IMR-90 (cell line): ENCODE results near the gene TMBIM1. TPM values are rescaled to one million over a fixed set of nuclear protein-coding genes. Genes with fewer than 3 reads are reported as not detected.

ENCODE experiments used
- ATAC-seq: fragments of 200-7000 bp; cut with Tn5 transposase; 2 replicates; pipeline ENCODE4 v1.9.1; 2020; ENCODE audit warnings: low read depth, mild to moderate bottlenecking, moderate library complexity
- BruUV-seq: library from RNA; stranded (reverse); fragments of 400-500 nt; replicated peaks from 2 replicates; lab custom pipeline; 2021; lab: Mats Ljungman, UMichigan
- CTCF ChIA-PET: fragments of 300-600 bp; formaldehyde crosslinking; extraction: SDS; loops from one replicate; lab custom pipeline; 2021; ENCODE audit warnings: antibody characterized with exemption; lab: Yijun Ruan, JAX
- POLR2A ChIA-PET: fragments of 300-600 bp; sonication (Branson Sonifier 250); formaldehyde crosslinking; loops from one replicate; lab custom pipeline; 2022; ENCODE audit warnings: antibody characterized with exemption; ENCODE audit not compliant: unreplicated experiment; lab: Charles Lee
- DNase-seq: peaks from one replicate; pipeline ENCODE4 v3.0.0; 2013
- H2AFZ ChIP-seq: replicated peaks from 2 replicates; pipeline ENCODE3; 2013; ENCODE audit warnings: low read length, mild to moderate bottlenecking; ENCODE audit not compliant: poor library complexity
- H2AK5ac ChIP-seq: 2 replicates; pipeline ENCODE4 v1.6.1; 2013; ENCODE audit warnings: low read depth, low read length, inconsistent platforms
- H2AK9ac ChIP-seq: replicated peaks from 2 replicates; pipeline ENCODE3; 2013; ENCODE audit warnings: mild to moderate bottlenecking, low read depth, low read length, moderate library complexity; ENCODE audit not compliant: poor library complexity
- H2BK120ac ChIP-seq: 2 replicates; pipeline ENCODE4 v1.6.1; 2013; ENCODE audit warnings: low read depth, low read length, inconsistent platforms
- H2BK15ac ChIP-seq: 3 replicates; pipeline ENCODE4 v1.6.1; 2013; ENCODE audit warnings: low read depth, low read length, inconsistent platforms
- H2BK20ac ChIP-seq: 2 replicates; pipeline ENCODE4 v1.6.1; 2013; ENCODE audit warnings: low read depth, mild to moderate bottlenecking, inconsistent platforms, low read length, moderate library complexity
- H2BK5ac ChIP-seq: 2 replicates; pipeline ENCODE4 v1.6.1; 2013; ENCODE audit warnings: mild to moderate bottlenecking, low read depth, low read length, inconsistent platforms; ENCODE audit not compliant: poor library complexity, severe bottlenecking
- H3K14ac ChIP-seq: replicated peaks from 2 replicates; pipeline ENCODE4 v1.6.1; 2013; ENCODE audit warnings: low read depth, low read length, inconsistent platforms
- H3K18ac ChIP-seq: 2 replicates; pipeline ENCODE4 v1.6.1; 2013; ENCODE audit warnings: low read depth, low read length, control low read depth
- H3K23ac ChIP-seq: 2 replicates; pipeline ENCODE4 v1.6.1; 2013; ENCODE audit warnings: low read depth, low read length, inconsistent platforms
- H3K27ac ChIP-seq: 2 replicates; pipeline ENCODE4 v1.5.1; 2013; ENCODE audit warnings: mild to moderate bottlenecking, control low read depth, low read length; ENCODE audit not compliant: insufficient read depth
- H3K27me3 ChIP-seq: 2 replicates; pipeline ENCODE4 v1.6.1; 2013; ENCODE audit warnings: low read length; ENCODE audit not compliant: control insufficient read depth, insufficient read depth
- H3K36me3 ChIP-seq: 2 replicates; pipeline ENCODE4 v1.6.1; 2013; ENCODE audit warnings: low read length, mixed read lengths; ENCODE audit not compliant: control insufficient read depth, insufficient read depth
- H3K4ac ChIP-seq: 2 replicates; pipeline ENCODE4 v1.6.1; 2013; ENCODE audit warnings: low read depth, low read length, inconsistent platforms
- H3K4me1 ChIP-seq: 2 replicates; pipeline ENCODE4 v1.6.1; 2013; ENCODE audit warnings: low read length, mixed read lengths; ENCODE audit not compliant: control insufficient read depth, insufficient read depth
- H3K4me2 ChIP-seq: 2 replicates; pipeline ENCODE4 v1.6.1; 2013; ENCODE audit warnings: low read depth, mild to moderate bottlenecking, control low read depth, low read length, moderate library complexity
- H3K4me3 ChIP-seq: 2 replicates; pipeline ENCODE4 v1.5.1; 2013; ENCODE audit warnings: low read depth, mild to moderate bottlenecking, control low read depth, low read length, moderate library complexity; ENCODE audit not compliant: insufficient read depth
- H3K56ac ChIP-seq: 2 replicates; pipeline ENCODE4 v1.6.1; 2013; ENCODE audit warnings: low read length, inconsistent platforms; ENCODE audit not compliant: insufficient read depth; ENCODE audit errors: extremely low read depth
- H3K79me1 ChIP-seq, 2 experiments: 2 replicates each; pipeline ENCODE4 v1.6.1; 2013; ENCODE audit warnings: low read length in 2 of 2, inconsistent platforms in 1 of 2, low read depth in 1 of 2
- H3K9ac ChIP-seq: 2 replicates; pipeline ENCODE4 v1.6.1; 2013; ENCODE audit warnings: low read depth, low read length, control low read depth
- H3K9me1 ChIP-seq: 2 replicates; pipeline ENCODE4 v1.6.1; 2013; ENCODE audit warnings: low read length, inconsistent platforms; ENCODE audit not compliant: insufficient read depth
- H3K9me3 ChIP-seq: 2 replicates; pipeline ENCODE4 v1.6.1; 2013; ENCODE audit warnings: low read length; ENCODE audit not compliant: control insufficient read depth, insufficient read depth
- H4K20me1 ChIP-seq: 2 replicates; pipeline ENCODE4 v1.6.1; 2013; ENCODE audit warnings: low read length, inconsistent platforms; ENCODE audit not compliant: insufficient read depth
- H4K5ac ChIP-seq: 2 replicates; pipeline ENCODE4 v1.6.1; 2013; ENCODE audit warnings: mild to moderate bottlenecking, low read depth, low read length, control low read depth
- H4K8ac ChIP-seq, 2 experiments: 2 replicates each; pipeline ENCODE4 v1.6.1; 2013; ENCODE audit warnings: low read depth in 2 of 2, low read length in 2 of 2, control low read depth in 1 of 2, inconsistent platforms in 1 of 2
- H4K91ac ChIP-seq: 2 replicates; pipeline ENCODE4 v1.6.1; 2013; ENCODE audit warnings: low read depth, low read length, inconsistent platforms; ENCODE audit not compliant: insufficient read depth
- BHLHE40 ChIP-seq: fragments of 150-350 bp; IDR thresholded peaks from 2 replicates; pipeline ENCODE4 v1.6.1; 2016; ENCODE audit warnings: mild to moderate bottlenecking, low read depth, low read length
- CEBPB ChIP-seq: IDR thresholded peaks from 2 replicates; pipeline ENCODE4 v1.6.1; 2012; ENCODE audit warnings: low read depth, low read length, improper control_type of control experiment
- CTCF ChIP-seq: conservative IDR thresholded peaks from 2 replicates; pipeline ENCODE4 v1.5.1; 2012; ENCODE audit warnings: mild to moderate bottlenecking, low read depth, low read length, improper control_type of control experiment
- FOS ChIP-seq: fragments of 150-350 bp; IDR thresholded peaks from 2 replicates; pipeline ENCODE4 v1.6.1; 2016; ENCODE audit warnings: low read depth, low read length
- MAFK ChIP-seq: IDR thresholded peaks from 2 replicates; pipeline ENCODE4 v1.6.1; 2012; ENCODE audit warnings: low read depth, low read length, improper control_type of control experiment
- MAZ ChIP-seq: IDR thresholded peaks from 2 replicates; pipeline ENCODE4 v1.6.1; 2012; ENCODE audit warnings: low read depth, mild to moderate bottlenecking, low read length, improper control_type of control experiment, moderate library complexity, borderline replicate concordance
- MXI1 ChIP-seq: IDR thresholded peaks from 2 replicates; pipeline ENCODE4 v1.6.1; 2012; ENCODE audit warnings: low read depth, mild to moderate bottlenecking, low read length, moderate library complexity, borderline replicate concordance
- NFE2L2 ChIP-seq: fragments of 150-350 bp; IDR thresholded peaks from 2 replicates; pipeline ENCODE4 v1.6.1; 2016; ENCODE audit warnings: low read depth, mild to moderate bottlenecking, low read length
- POLR2A ChIP-seq: IDR thresholded peaks from 2 replicates; pipeline ENCODE4 v1.6.1; 2012; ENCODE audit warnings: mild to moderate bottlenecking, low read depth, low read length
- RAD21 ChIP-seq: IDR thresholded peaks from 2 replicates; pipeline ENCODE4 v1.6.1; 2012; ENCODE audit warnings: low read length, improper control_type of control experiment
- RCOR1 ChIP-seq: IDR thresholded peaks from 2 replicates; pipeline ENCODE4 v1.6.1; 2012; ENCODE audit warnings: mild to moderate bottlenecking, low read length, improper control_type of control experiment; ENCODE audit not compliant: insufficient replicate concordance
- SMC3 ChIP-seq: fragments of 150-350 bp; IDR thresholded peaks from 2 replicates; pipeline ENCODE4 v1.6.1; 2016; ENCODE audit warnings: low read depth, mild to moderate bottlenecking, antibody characterized with exemption, low read length, moderate library complexity
- USF2 ChIP-seq: fragments of 150-350 bp; IDR thresholded peaks from 2 replicates; pipeline ENCODE4 v1.6.1; 2017; ENCODE audit warnings: mild to moderate bottlenecking, antibody characterized with exemption, low read length, low read depth
- WGBS, 2 experiments: methylation state at CpG; one replicate each; pipeline versions ENCODE4 v1.1.5 to v1.1.7; 2013; ENCODE audit warnings: missing lambda C conversion rate in 2 of 2; ENCODE audit not compliant: insufficient read length in 1 of 2; ENCODE audit errors: extremely low coverage in 2 of 2; 5-methylcytosine and 5-hydroxymethylcytosine counted together
- dilution Hi-C: fragments of 300-500 bp; cut with HindIII; formaldehyde crosslinking; loops from one replicate; pipeline ENCODE4 v1.14.3; 2018; ENCODE audit warnings: low sequenced_read_pairs; ENCODE audit not compliant: unreplicated experiment
- in situ Hi-C: fragments of 300-500 bp; cut with MboI; formaldehyde crosslinking; loops from 3 replicates; pipeline ENCODE4 v1.14.3; 2019; ENCODE audit warnings: low sequenced_read_pairs, inconsistent platforms, mixed read lengths
- intact Hi-C: fragments of 100-400 bp; cut with micrococcal nuclease; formaldehyde crosslinking; loops from 2 replicates; pipeline ENCODE4 v1.10.0; 2022
- polyA plus RNA-seq, 3 experiments: library from polyadenylated mRNA; depleted of rRNA; stranded (reverse); fragments of >200 nt; gene quantifications; 2 replicates each; pipeline ENCODE4 v1.2.3, GENCODE V29; 2012; ENCODE audit warnings: low replicate concordance in 1 of 3
- total RNA-seq: library from RNA; depleted of rRNA; stranded (reverse); fragments of >200 nt; gene quantifications from 2 replicates; pipeline ENCODE4 v1.2.3, GENCODE V29; 2012
- TF ChIP-seq, protein P1 (sequence below): fragments of 150-350 bp; IDR thresholded peaks from 2 replicates; pipeline ENCODE4 v1.6.1; 2016; ENCODE audit warnings: low read depth, mild to moderate bottlenecking, low read length, moderate library complexity, borderline replicate concordance

Gene TMBIM1
- total and polyA plus RNA-seq, 2 of the 4 experiments (the other 2 are of a cell fraction): 84.6 to 102 TPM

- Histone ChIP-seq H3K9me1 (no peaks in the 10 kb centered on the region), H2BK20ac (no peak overlapping the region), H3K56ac (no peak overlapping the region), H3K4me3 (no peak overlapping the region), H2BK120ac (no peak overlapping the region), H4K8ac (no peak overlapping the region), H2AK9ac (no peak overlapping the region), H3K4me1 (peaks cover 18% of the 10 kb centered on the region), H3K23ac (no peak overlapping the region), H2AK5ac (no peak overlapping the region), H3K18ac (no peak overlapping the region), H3K4ac (no peak overlapping the region), H3K27ac (no peak overlapping the region), H3K9ac (no peak overlapping the region), H4K91ac (no peak overlapping the region), H2BK15ac (no peak overlapping the region), H3K27me3 (no peaks in the 10 kb centered on the region), H4K20me1 (peaks cover 14% of the 10 kb centered on the region), H3K14ac (no peak overlapping the region), H2BK5ac (no peak overlapping the region), H3K79me1 (peaks cover 5 to 83% of the 10 kb centered on the region in 2 experiments), H4K5ac (no peak overlapping the region), H2AFZ (no peak overlapping the region), H3K36me3 (peaks cover 71% of the 10 kb centered on the region), H3K4me2 (no peak overlapping the region), H3K9me3 (no peaks in the 10 kb centered on the region)
- 76% methylated on average over 4 of the region's 16 CpGs; no CpG with 5 or more reads in 1 of the 2 experiments for WGBS, 2 experiments
- ATAC-seq (no peak), DNase-seq (no peak)
- intact Hi-C loops (loop anchor here (10.0 kb wide), 1 partner anchor 286 kb away; the partner anchor contains the start of genes CNOT9 and USP37), in situ Hi-C loops (loop anchor here (10.0 kb wide), 1 partner anchor 116 kb away; the partner anchor contains the start of gene CTDSP1), dilution Hi-C loops (no loop called here)
- no TSS peak for BruUV-seq
- POLR2A ChIA-PET: interaction anchor here (0.7 kb wide), 1 partner anchor 8 kb away, joined by 3 read pairs; no protein-coding TSS in a partner anchor
- CTCF ChIA-PET: no interaction called here
- TF ChIP-seq USF2: no peak
- TF ChIP-seq NFE2L2: no peak
- no peak for TF ChIP-seq MAZ
- no peak for TF ChIP-seq CEBPB
- no peak for TF ChIP-seq SMC3
- TF ChIP-seq, protein P1, sequence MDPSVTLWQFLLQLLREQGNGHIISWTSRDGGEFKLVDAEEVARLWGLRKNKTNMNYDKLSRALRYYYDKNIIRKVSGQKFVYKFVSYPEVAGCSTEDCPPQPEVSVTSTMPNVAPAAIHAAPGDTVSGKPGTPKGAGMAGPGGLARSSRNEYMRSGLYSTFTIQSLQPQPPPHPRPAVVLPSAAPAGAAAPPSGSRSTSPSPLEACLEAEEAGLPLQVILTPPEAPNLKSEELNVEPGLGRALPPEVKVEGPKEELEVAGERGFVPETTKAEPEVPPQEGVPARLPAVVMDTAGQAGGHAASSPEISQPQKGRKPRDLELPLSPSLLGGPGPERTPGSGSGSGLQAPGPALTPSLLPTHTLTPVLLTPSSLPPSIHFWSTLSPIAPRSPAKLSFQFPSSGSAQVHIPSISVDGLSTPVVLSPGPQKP: no peak
- no peak for TF ChIP-seq RCOR1
- TF ChIP-seq BHLHE40: no peak
- TF ChIP-seq MXI1: no peak
- no peak for TF ChIP-seq RAD21
- no peak for TF ChIP-seq CTCF
- no peak for TF ChIP-seq MAFK
- no peak for TF ChIP-seq POLR2A
- no peak for TF ChIP-seq FOS
These were observed 13.6 kb downstream of the TMBIM1 start for GRCh38 chr2:218278531-218279360.
